Left lobe of liver (tissue), 2 donors: ENCODE measurements around the gene POU3F4. TPM values are rescaled to one million over a fixed set of nuclear protein-coding genes. Genes with fewer than 3 reads are reported as not detected.

Experiments used
- ATAC-seq: fragments of 200-7000 bp; cut with Tn5 transposase; one replicate; pipeline ENCODE4 v1.9.1; 2020; ENCODE audit warnings: mild to moderate bottlenecking, moderate library complexity
- DNase-seq: peaks from one replicate; pipeline ENCODE4 v3.0.0-alpha.2; 2020; ENCODE audit warnings: low spot score
- total RNA-seq: library from RNA; stranded (reverse); gene quantifications from one replicate; pipeline ENCODE4 v1.2.1, GENCODE V29; 2021
- donor health status: DM: no; HTN: no; CAD: no; lungs with moderate emphysema.
- donor health status: DM: no; HTN: yes; CAD: no.

POU3F4 gene
- not detected for total RNA-seq

- no peak for DNase-seq
- peak; percentile 13 for ATAC-seq
These were observed at the start of gene POU3F4 for GRCh38 chrX:83508006-83508405. TSS of gene POU3F4 (plus strand) at chrX:83508290. CDS start at chrX:83508325, 35 bp downstream.

GRCh38 chrX:83469551-83469950 lies 38.5 kb upstream of the POU3F4 start:
- ATAC-seq, result peak; percentile 85
- DNase-seq, result peak; percentile 43

GRCh38 chrX:83495898-83496297 lies 12.2 kb upstream of the POU3F4 start:
- ATAC-seq, result no peak
- DNase-seq, result no peak

GRCh38 chrX:83501003-83501402 lies 7.1 kb upstream of the POU3F4 start:
- no peak for ATAC-seq
- DNase-seq, result no peak

GRCh38 chrX:83501530-83501929 lies 6.6 kb upstream of the POU3F4 start:
- DNase-seq (no peak), ATAC-seq (no peak)

GRCh38 chrX:83504721-83505479 lies 3.2 kb upstream of the POU3F4 start:
- ATAC-seq (no peak), DNase-seq (no peak)

GRCh38 chrX:83508526-83509253 lies 600 bp downstream of the POU3F4 start:
- DNase-seq (no peak), ATAC-seq (no peak)

GRCh38 chrX:83509254-83509801 lies 1.2 kb downstream of the POU3F4 start:
- ATAC-seq, result no peak
- DNase-seq, result no peak

- ATAC-seq (no peak), DNase-seq (no peak)
These were observed 2.5 kb downstream of the POU3F4 start for GRCh38 chrX:83510510-83511062.

- ATAC-seq, result peak; percentile 25
- DNase-seq, result no peak
These were observed 3.1 kb downstream of the POU3F4 start for GRCh38 chrX:83511208-83511607.

GRCh38 chrX:83512111-83512510 lies 4.0 kb downstream of the POU3F4 start:
- no peak for ATAC-seq
- no peak for DNase-seq

- ATAC-seq (no peak), DNase-seq (no peak)
These were observed 8.5 kb downstream of the POU3F4 start for GRCh38 chrX:83516597-83516996.

GRCh38 chrX:83521905-83522304 lies 13.8 kb downstream of the POU3F4 start:
- DNase-seq, result no peak
- peak; percentile 50 for ATAC-seq

- no peak for ATAC-seq
- DNase-seq, result no peak
These were observed 21.9 kb downstream of the POU3F4 start for GRCh38 chrX:83529950-83530349.

GRCh38 chrX:83535417-83536196 lies 27.5 kb downstream of the POU3F4 start:
- no peak for DNase-seq
- ATAC-seq, result peak; percentile 71
